Measurements from ENCODE around the gene ERAP2. TPM values are rescaled to one million over a fixed set of nuclear protein-coding genes. Genes with fewer than 3 reads are reported as not detected.

ERAP2 gene
- total RNA-seq, 2 experiments from 2014 or later: 19.5 to 29.3 TPM

DNA sequence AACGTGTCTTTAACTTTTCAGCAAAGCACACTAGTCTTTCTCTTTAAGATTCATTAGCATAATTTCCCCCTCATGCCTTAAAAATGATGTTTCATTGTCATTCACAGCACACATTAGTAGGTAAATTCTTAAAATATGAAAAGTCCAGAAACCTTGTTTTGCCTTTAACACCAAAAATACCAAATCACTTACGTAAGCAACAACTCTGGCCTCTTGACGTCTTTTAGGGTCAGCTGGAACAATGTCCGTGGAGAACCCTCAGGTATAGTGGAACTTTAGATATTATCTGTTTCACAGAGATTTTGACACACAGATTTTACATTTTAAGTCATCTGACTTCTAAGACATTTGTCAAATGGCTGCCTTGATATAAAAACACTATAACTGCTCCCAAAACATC, 90.5 kb downstream of the ERAP2 start:
- no peaks in the 10 kb centered on the region for H3K9me2 ChIP-seq (ENCODE audit: insufficient read depth, low read length)
- H4K20me1 ChIP-seq (ENCODE audit: insufficient read depth, low read length): peaks cover 10% of the 10 kb centered on the region; the same call in 1 of the 2 replicates
- peaks cover 44% of the 10 kb centered on the region for H3K36me3 ChIP-seq (ENCODE audit: insufficient read depth, low read length)
- H3K4me3 ChIP-seq (ENCODE audit: low read depth, low read length, poor library complexity, severe bottlenecking): no peak overlapping the region
- no TSS peak for BruUV-seq (replicated peaks)
- intact Hi-C loops (cut with micrococcal nuclease; ENCODE audit: unreplicated experiment): no loop called here
- peaks cover 100% of the 10 kb centered on the region for H3K79me2 ChIP-seq (ENCODE audit: insufficient read depth, low read depth, low read length)
- TF ChIP-seq EZH2phosphoT487 (IDR thresholded peaks at IDR 0.05; ENCODE audit: borderline replicate concordance, low read depth, low read length) (no peak), CTCF (conservative IDR thresholded peaks at IDR 0.05; ENCODE audit: low read length) (no peak)
- no peak overlapping the region for H2AFZ ChIP-seq (ENCODE audit: low read length)
- H3K27ac ChIP-seq (ENCODE audit: low read depth, low read length, poor library complexity, severe bottlenecking): no peak overlapping the region
- peaks cover 81% of the 10 kb centered on the region for H3K4me1 ChIP-seq (ENCODE audit: insufficient read depth, low read length, poor library complexity, severe bottlenecking)
- no peak for DNase-seq (ENCODE audit: low spot score)
- ChIA-PET POLR2A (interaction anchor here (0.6 to 1.9 kb wide), 11 partner anchors 9 to 204 kb away, joined by 3 to 7 read pairs (median 5); no protein-coding TSS in a partner anchor), CTCF (ENCODE audit: unreplicated experiment) (no interaction called here)
- H3K4me2 ChIP-seq (ENCODE audit: low read length): no peak overlapping the region
- peaks cover 7% of the 10 kb centered on the region; the same call in 1 of the 2 replicates for H3K9me3 ChIP-seq (ENCODE audit: low read length)

- Histone ChIP-seq H3K4me1 (ENCODE audit: insufficient read depth, low read length, poor library complexity, severe bottlenecking) (peaks cover 81% of the 10 kb centered on the region), H3K9me3 (ENCODE audit: low read length) (peaks cover 7% of the 10 kb centered on the region; the same call in 1 of the 2 replicates), H3K27ac (ENCODE audit: low read depth, low read length, poor library complexity, severe bottlenecking) (no peak overlapping the region), H2AFZ (ENCODE audit: low read length) (no peak overlapping the region), H3K4me2 (ENCODE audit: low read length) (peak overlapping the region; percentile 54), H4K20me1 (ENCODE audit: insufficient read depth, low read length) (peaks cover 12% of the 10 kb centered on the region; the same call in 1 of the 2 replicates), H3K36me3 (ENCODE audit: insufficient read depth, low read length) (peaks cover 44% of the 10 kb centered on the region), H3K79me2 (ENCODE audit: insufficient read depth, low read depth, low read length) (peaks cover 100% of the 10 kb centered on the region), H3K9me2 (ENCODE audit: insufficient read depth, low read length) (no peaks in the 10 kb centered on the region), H3K4me3 (ENCODE audit: low read depth, low read length, poor library complexity, severe bottlenecking) (no peak overlapping the region)
- ChIA-PET CTCF (ENCODE audit: unreplicated experiment) (no interaction called here), POLR2A (interaction anchor here (1.2 to 1.9 kb wide), 5 partner anchors 10 to 71 kb away, joined by 3 to 7 read pairs (median 5); no protein-coding TSS in a partner anchor)
- intact Hi-C loops (cut with micrococcal nuclease; ENCODE audit: unreplicated experiment): no loop called here
- BruUV-seq (replicated peaks): no TSS peak
- no peak for DNase-seq (ENCODE audit: low spot score)
- TF ChIP-seq EZH2phosphoT487 (IDR thresholded peaks at IDR 0.05; ENCODE audit: borderline replicate concordance, low read depth, low read length) (no peak), CTCF (conservative IDR thresholded peaks at IDR 0.05; ENCODE audit: low read length) (no peak)
These were observed 91.1 kb downstream of the ERAP2 start for GRCh38 chr5:96967400-96967799.

- Histone ChIP-seq H3K9me3 (ENCODE audit: low read length) (peaks cover 7% of the 10 kb centered on the region; the same call in 1 of the 2 replicates), H3K4me3 (ENCODE audit: low read depth, low read length, poor library complexity, severe bottlenecking) (peak overlapping the region; percentile 2), H3K27ac (ENCODE audit: low read depth, low read length, poor library complexity, severe bottlenecking) (peak overlapping the region; percentile 33), H3K36me3 (ENCODE audit: insufficient read depth, low read length) (peaks cover 45% of the 10 kb centered on the region), H4K20me1 (ENCODE audit: insufficient read depth, low read length) (peaks cover 19% of the 10 kb centered on the region), H3K9me2 (ENCODE audit: insufficient read depth, low read length) (no peaks in the 10 kb centered on the region), H3K4me2 (ENCODE audit: low read length) (peak overlapping the region; percentile 54), H2AFZ (ENCODE audit: low read length) (no peak overlapping the region), H3K79me2 (ENCODE audit: insufficient read depth, low read depth, low read length) (peaks cover 100% of the 10 kb centered on the region), H3K4me1 (ENCODE audit: insufficient read depth, low read length, poor library complexity, severe bottlenecking) (peaks cover 81% of the 10 kb centered on the region)
- no peak for DNase-seq (ENCODE audit: low spot score)
- POLR2A ChIA-PET: no interaction called here
- intact Hi-C loops (cut with micrococcal nuclease; ENCODE audit: unreplicated experiment): no loop called here
- no TSS peak for BruUV-seq (replicated peaks)
- CTCF ChIA-PET (ENCODE audit: unreplicated experiment): no interaction called here
- TF ChIP-seq CTCF (conservative IDR thresholded peaks at IDR 0.05; ENCODE audit: low read length): no peak
- TF ChIP-seq EZH2phosphoT487 (IDR thresholded peaks at IDR 0.05; ENCODE audit: borderline replicate concordance, low read depth, low read length): no peak
These were observed 91.8 kb downstream of the ERAP2 start for GRCh38 chr5:96968074-96968473.
